H1 (cell line): Measurements from ENCODE around the gene KCNE4. TPM values are rescaled to one million over a fixed set of nuclear protein-coding genes. Genes with fewer than 3 reads are reported as not detected.

Source experiments
- CTCF ChIA-PET: fragments of 300-600 bp; sonication (Branson Sonifier 250); formaldehyde crosslinking; loops from one replicate; lab custom pipeline; 2021; ENCODE audit not compliant: partially characterized antibody; lab: Charles Lee
- POLR2A ChIA-PET: fragments of 300-600 bp; sonication (Branson Sonifier 250); formaldehyde crosslinking; loops from one replicate; lab custom pipeline; 2021; ENCODE audit warnings: inconsistent platforms; ENCODE audit not compliant: partially characterized antibody; lab: Charles Lee
- DNase-seq, 2 experiments: peaks; one replicate each; pipeline versions ENCODE4 v3.0.0 to v3.0.0-alpha.2; 2010 to 2022; ENCODE audit warnings: low spot score in 2 of 2, low read depth in 1 of 2, mixed read lengths in 1 of 2
- FAIRE-seq: peaks from 2 replicates; lab custom pipeline; 2011; peaks lifted over from hg19 to GRCh38; lab: Jason Lieb, UNC
- H2AFZ ChIP-seq: 2 replicates; pipeline ENCODE4 v1.8.1; 2012; ENCODE audit warnings: low read length, inconsistent platforms
- H2AK5ac ChIP-seq: 2 replicates; pipeline ENCODE4 v1.6.1; 2013; ENCODE audit warnings: low read depth, low read length
- H2BK120ac ChIP-seq: replicated peaks from 2 replicates; pipeline ENCODE3; 2013; ENCODE audit warnings: low read depth, low read length, inconsistent platforms
- H2BK12ac ChIP-seq: 2 replicates; pipeline ENCODE4 v1.6.1; 2013; ENCODE audit warnings: low read depth, low read length
- H2BK15ac ChIP-seq: 2 replicates; pipeline ENCODE4 v1.6.1; 2013; ENCODE audit warnings: low read length
- H2BK20ac ChIP-seq: 2 replicates; pipeline ENCODE4 v1.6.1; 2013; ENCODE audit warnings: low read length
- H2BK5ac ChIP-seq: 2 replicates; pipeline ENCODE4 v1.6.1; 2013; ENCODE audit warnings: low read depth, low read length
- H3K14ac ChIP-seq: 2 replicates; pipeline ENCODE4 v1.6.1; 2013; ENCODE audit warnings: inconsistent platforms; ENCODE audit not compliant: insufficient read length
- H3K18ac ChIP-seq: 2 replicates; pipeline ENCODE4 v1.6.1; 2013; ENCODE audit warnings: low read length; ENCODE audit errors: extremely low read depth
- H3K23ac ChIP-seq: 2 replicates; pipeline ENCODE4 v1.6.1; 2013; ENCODE audit warnings: inconsistent platforms; ENCODE audit not compliant: insufficient read length
- H3K23me2 ChIP-seq: 2 replicates; pipeline ENCODE4 v1.6.1; 2013; ENCODE audit warnings: low read depth, low read length
- H3K27ac ChIP-seq: 2 replicates; pipeline ENCODE4 v1.6.1; 2011; ENCODE audit warnings: low read depth, low read length, inconsistent platforms
- H3K27me3 ChIP-seq, 4 experiments: replicated peaks in 1 of 4; 1 replicate in 1 of 4; 2 replicates in 3 of 4; pipeline versions ENCODE4 v1.6.1 to v1.8.1; 2011 to 2013; ENCODE audit warnings: low read length in 3 of 4, mild to moderate bottlenecking in 3 of 4, inconsistent platforms in 2 of 4, mixed read lengths in 2 of 4, moderate library complexity in 1 of 4; ENCODE audit not compliant: control insufficient read depth in 3 of 4, insufficient read depth in 3 of 4; ENCODE audit errors: extremely low read depth in 1 of 4
- H3K36me3 ChIP-seq, 4 experiments: 2 replicates each; pipeline versions ENCODE4 v1.6.1 to v1.8.1; 2011 to 2013; ENCODE audit warnings: mild to moderate bottlenecking in 4 of 4, low read length in 3 of 4, moderate library complexity in 2 of 4, control low read depth in 1 of 4, inconsistent platforms in 1 of 4; ENCODE audit not compliant: insufficient read depth in 4 of 4, control insufficient read depth in 2 of 4
- H3K4ac ChIP-seq: replicated peaks from 2 replicates; pipeline ENCODE3; 2013; ENCODE audit warnings: low read length, low read depth, mixed read lengths, inconsistent platforms; ENCODE audit not compliant: insufficient read length
- H3K4me1 ChIP-seq, 4 experiments: replicated peaks in 1 of 4; 1 replicate in 1 of 4; 2 replicates in 3 of 4; pipeline versions ENCODE4 v1.6.1 to v1.8.1; 2011 to 2013; ENCODE audit warnings: low read length in 3 of 4, inconsistent platforms in 2 of 4, mixed read lengths in 1 of 4; ENCODE audit not compliant: insufficient read depth in 4 of 4, control insufficient read depth in 3 of 4
- H3K4me2 ChIP-seq, 2 experiments: 2 replicates each; pipeline versions ENCODE4 v1.6.1 to v1.8.1; 2011 to 2013; ENCODE audit warnings: low read depth in 2 of 2, low read length in 2 of 2, control low read depth in 1 of 2, inconsistent platforms in 1 of 2, mild to moderate bottlenecking in 1 of 2; ENCODE audit not compliant: insufficient read depth in 1 of 2
- H3K4me3 ChIP-seq, 4 experiments: fragments of 200-600, 300-600 bp in 1 of 4; sonication (generic), shearing (Covaris generic), sonication (Bioruptor Twin) in 1 of 4; 2 replicates each; pipeline versions ENCODE4 v1.5.1 to v1.8.1; 2011 to 2016; ENCODE audit warnings: low read length in 4 of 4, low read depth in 3 of 4, control low read depth in 2 of 4, inconsistent platforms in 2 of 4, mild to moderate bottlenecking in 2 of 4, mixed read lengths in 1 of 4, moderate library complexity in 1 of 4; ENCODE audit not compliant: insufficient read depth in 2 of 4; ENCODE audit errors: extremely low read depth in 1 of 4
- H3K56ac ChIP-seq: replicated peaks from 2 replicates; pipeline ENCODE3; 2013; ENCODE audit warnings: low read depth, mild to moderate bottlenecking, mixed read lengths, low read length, inconsistent platforms; ENCODE audit not compliant: insufficient read length
- H3K79me1 ChIP-seq: 2 replicates; pipeline ENCODE4 v1.6.1; 2013; ENCODE audit warnings: low read depth, low read length, control low read depth
- H3K79me2 ChIP-seq, 2 experiments: 2 replicates each; pipeline versions ENCODE4 v1.6.1 to v1.8.1; 2012 to 2013; ENCODE audit warnings: low read length in 2 of 2, mild to moderate bottlenecking in 2 of 2, inconsistent platforms in 1 of 2; ENCODE audit not compliant: insufficient read depth in 2 of 2, control insufficient read depth in 1 of 2
- H3K9ac ChIP-seq, 4 experiments: replicated peaks in 1 of 4; 1 replicate in 1 of 4; 2 replicates in 3 of 4; pipeline versions ENCODE4 v1.6.1 to v1.8.1; 2011 to 2013; ENCODE audit warnings: low read depth in 3 of 4, low read length in 3 of 4, control low read depth in 2 of 4, mild to moderate bottlenecking in 2 of 4, moderate library complexity in 2 of 4, inconsistent platforms in 1 of 4; ENCODE audit errors: extremely low read depth in 1 of 4
- H3K9me3 ChIP-seq, 2 experiments: 2 replicates each; pipeline versions ENCODE4 v1.6.1 to v1.8.1; 2012 to 2013; ENCODE audit warnings: mild to moderate bottlenecking in 2 of 2, moderate library complexity in 2 of 2, control low read depth in 1 of 2, inconsistent platforms in 1 of 2, low read depth in 1 of 2, low read length in 1 of 2, mixed read lengths in 1 of 2; ENCODE audit not compliant: insufficient read depth in 2 of 2
- H4K20me1 ChIP-seq, 2 experiments: replicated peaks in 1 of 2; 2 replicates each; pipeline versions ENCODE3 to v1.8.1; 2011 to 2013; ENCODE audit warnings: inconsistent platforms in 2 of 2, low read length in 2 of 2, mild to moderate bottlenecking in 1 of 2; ENCODE audit not compliant: insufficient read depth in 2 of 2, control insufficient read depth in 1 of 2
- H4K5ac ChIP-seq: 2 replicates; pipeline ENCODE4 v1.6.1; 2013; ENCODE audit warnings: low read length, low read depth, mixed read lengths, inconsistent platforms; ENCODE audit not compliant: insufficient read length
- H4K8ac ChIP-seq: 2 replicates; pipeline ENCODE4 v1.8.0; 2013; ENCODE audit warnings: mild to moderate bottlenecking, moderate library complexity, low read length, inconsistent platforms; ENCODE audit not compliant: insufficient read depth; ENCODE audit errors: extremely low read depth
- H4K91ac ChIP-seq: replicated peaks from 2 replicates; pipeline ENCODE3; 2013; ENCODE audit warnings: low read length, mixed read lengths, inconsistent platforms; ENCODE audit not compliant: insufficient read length
- ASH2L ChIP-seq: fragments of 200-600, 300-600 bp; sonication (generic); IDR thresholded peaks from one replicate; pipeline ENCODE4 v1.7.1; 2017; ENCODE audit warnings: low read length
- BCL11A ChIP-seq, 2 experiments: IDR thresholded peaks; one replicate each; pipeline ENCODE4 v1.6.1; 2011; ENCODE audit warnings: low read depth in 2 of 2, low read length in 2 of 2, mild to moderate bottlenecking in 2 of 2
- CBX5 ChIP-seq: fragments of 300-800, 300-1000 bp; sonication (generic); IDR thresholded peaks from 2 replicates; pipeline ENCODE4 v1.7.1; 2016; ENCODE audit warnings: antibody characterized with exemption, low read length, low read depth
- E2F6 ChIP-seq: IDR thresholded peaks from 2 replicates; pipeline ENCODE4 v1.6.1; 2012; ENCODE audit warnings: inconsistent platforms
- MAFK ChIP-seq: IDR thresholded peaks from 2 replicates; pipeline ENCODE4 v1.6.1; 2012; ENCODE audit warnings: low read depth, mild to moderate bottlenecking, improper control_type of control experiment, low read length
- NRF1 ChIP-seq: IDR thresholded peaks from 2 replicates; pipeline ENCODE4 v1.6.1; 2011; ENCODE audit warnings: mild to moderate bottlenecking, low read depth, low read length, improper control_type of control experiment
- POLR2A ChIP-seq, 2 experiments: IDR thresholded peaks; 1 replicate in 1 of 2; 2 replicates in 1 of 2; pipeline ENCODE4 v1.6.1; 2011; ENCODE audit warnings: low read depth in 2 of 2, low read length in 2 of 2, mild to moderate bottlenecking in 2 of 2; ENCODE audit errors: control extremely low read depth in 1 of 2
- POLR2AphosphoS5 ChIP-seq: IDR thresholded peaks from 2 replicates; pipeline ENCODE4 v1.6.1; 2011; ENCODE audit warnings: low read depth, low read length
- RFX5 ChIP-seq: IDR thresholded peaks from 2 replicates; pipeline ENCODE4 v1.6.1; 2011; ENCODE audit warnings: low read depth, low read length, improper control_type of control experiment, borderline replicate concordance
- SAP30 ChIP-seq: fragments of 300-600 bp; sonication (generic); IDR thresholded peaks from 2 replicates; pipeline ENCODE4 v1.7.1; 2012; ENCODE audit warnings: low read length, moderate library complexity, mild to moderate bottlenecking, inconsistent platforms; ENCODE audit not compliant: insufficient read depth, insufficient replicate concordance
- WGBS, 2 experiments: shearing (Covaris generic) in 1 of 2; methylation state at CpG; one replicate each; pipeline versions ENCODE4 v1.1.6 to v1.1.7; 2013 to 2015; ENCODE audit warnings: low lambda C conversion rate in 2 of 2, mixed read lengths in 2 of 2, inconsistent platforms in 1 of 2, low coverage in 1 of 2, missing lambda C conversion rate in 1 of 2; ENCODE audit not compliant: insufficient replicate concordance in 2 of 2, insufficient coverage in 1 of 2, insufficient read length in 1 of 2; ENCODE audit errors: extremely low coverage in 1 of 2, missing lambda C conversion rate in 1 of 2; 5-methylcytosine and 5-hydroxymethylcytosine counted together
- polyA plus RNA-seq, 7 experiments: library from polyadenylated mRNA; depleted of rRNA in 3 of 7; stranded (reverse) in 5 of 7; unstranded in 2 of 7; fragments of >200 nt in 5 of 7; fragments of 200-250 nt in 2 of 7; gene quantifications; 1 replicate in 5 of 7; 2 replicates in 1 of 7; 4 replicates in 1 of 7; pipeline versions ENCODE4 v1.2.1 to v1.2.3, GENCODE V29; 2011 to 2013; ENCODE audit warnings: missing spikeins in 2 of 7, mixed read lengths in 2 of 7
- total RNA-seq: library from RNA; stranded (reverse); fragmentation: NEBNext Ultra II Directional; extraction: Animal tissue kit (Norgen Biotek cat#: 25700); gene quantifications from 2 replicates; pipeline ENCODE4 v1.2.1, GENCODE V29; 2021
- TF ChIP-seq, protein P1 (sequence below): IDR thresholded peaks from 2 replicates; pipeline ENCODE4 v1.6.1; 2011; ENCODE audit warnings: low read length, improper control_type of control experiment

The KCNE4 gene
- total and polyA plus RNA-seq, 2 of the 8 experiments (the other 6 are each of a cell fraction or from before 2014, with no cell fraction given): 0.08 to 0.09 TPM

DNA sequence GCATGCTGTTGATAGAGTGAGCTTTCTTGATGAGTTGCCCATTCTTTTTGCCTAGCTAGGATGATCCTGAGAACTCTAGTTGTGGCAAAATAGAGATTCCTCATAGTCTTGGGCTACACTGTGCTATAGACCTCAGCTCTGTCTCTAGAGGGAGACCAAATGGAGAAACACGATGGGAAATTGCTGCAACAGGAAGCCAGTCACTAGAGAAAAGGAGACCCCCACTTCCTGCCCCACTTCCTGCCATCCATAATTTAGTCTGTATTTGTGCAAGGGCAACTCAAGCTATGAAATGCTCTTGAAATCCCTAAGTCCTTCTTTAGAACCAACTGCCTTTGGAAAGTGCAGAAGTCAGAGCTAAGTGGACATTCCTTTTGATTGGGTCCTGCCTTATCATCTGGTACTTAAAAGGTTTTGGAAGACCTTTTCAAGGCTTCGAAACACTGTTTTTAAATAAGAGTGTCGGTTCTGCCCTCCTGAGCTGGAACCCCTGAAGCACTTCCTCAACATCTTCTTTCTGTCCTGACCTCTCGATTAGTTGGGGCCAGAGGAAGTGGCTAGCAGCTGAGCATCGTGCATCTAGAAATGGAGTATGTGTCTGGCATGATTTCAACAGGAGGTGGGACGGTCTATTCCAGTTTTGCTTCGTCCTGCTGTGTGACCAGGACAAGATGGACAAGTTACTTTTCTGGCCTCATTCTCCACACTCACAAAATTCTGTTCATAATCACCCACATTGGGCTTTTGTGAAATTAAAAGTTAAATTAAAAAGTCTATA, 8.6 kb upstream of the KCNE4 start:
- DNase-seq: no peak
- Histone ChIP-seq H3K18ac (no peak overlapping the region), H3K9me3 (0 out of 4 replicates have a peak, but pooled peaks cover 0 to 3% of the 10 kb centered on the region in 2 experiments), H2AK5ac (0 out of 2 replicates have a peak overlapping the region, but pooled peaks have one; percentile 41), H2AFZ (no peak overlapping the region; the same call in 1 of the 2 replicates), H3K27me3 (no peaks in the 10 kb centered on the region), H4K91ac (no peak overlapping the region), H4K20me1 (no peaks in the 10 kb centered on the region), H2BK15ac (peak overlapping the region; percentile 77), H3K79me2 (no peaks in the 10 kb centered on the region), H2BK12ac (0 out of 2 replicates have a peak overlapping the region, but pooled peaks have one; percentile 2), H2BK20ac (0 out of 2 replicates have a peak overlapping the region, but pooled peaks have one; percentile 8), H3K4me3 (no peak overlapping the region), H3K4ac (no peak overlapping the region), H3K9ac (no peak overlapping the region), H4K8ac (no peak overlapping the region), H4K5ac (no peak overlapping the region), H3K79me1 (no peaks in the 10 kb centered on the region), H3K14ac (no peak overlapping the region), H3K23ac (no peak overlapping the region), H3K27ac (no peak overlapping the region), H3K4me2 (no peak overlapping the region), H3K23me2 (no peaks in the 10 kb centered on the region), H3K4me1 (peaks cover 0 to 6% (median 1%) of the 10 kb centered on the region in 4 experiments; a peak in 3 of 7 replicates), H3K56ac (no peak overlapping the region), H2BK5ac (no peak overlapping the region; the same call in 1 of the 2 replicates), H2BK120ac (no peak overlapping the region), H3K36me3 (no peaks in the 10 kb centered on the region)
- FAIRE-seq: no peak
- 87% methylated on average over 7 of the region's 7 CpGs; no CpG with 5 or more reads in 1 of the 2 experiments for WGBS, 2 experiments
- ChIA-PET POLR2A (no interaction called here), CTCF (interaction anchor here (0.9 kb wide), 1 partner anchor 59 kb away, joined by 3 read pairs; no protein-coding TSS in a partner anchor)
- TF ChIP-seq POLR2AphosphoS5 (no peak), ASH2L (no peak), POLR2A (IDR thresholded peaks at IDR 0.05; ENCODE audit: control extremely low read depth in 1 of 2, low read depth in 2 of 2, low read length in 2 of 2) (no peak), BCL11A (IDR thresholded peaks at IDR 0.05; ENCODE audit: low read depth in 2 of 2, low read length in 2 of 2) (no peak), SAP30 (no peak), NRF1 (no peak), RFX5 (no peak), E2F6 (no peak), MAFK (no peak), CBX5 (no peak)
- TF ChIP-seq, protein P1, sequence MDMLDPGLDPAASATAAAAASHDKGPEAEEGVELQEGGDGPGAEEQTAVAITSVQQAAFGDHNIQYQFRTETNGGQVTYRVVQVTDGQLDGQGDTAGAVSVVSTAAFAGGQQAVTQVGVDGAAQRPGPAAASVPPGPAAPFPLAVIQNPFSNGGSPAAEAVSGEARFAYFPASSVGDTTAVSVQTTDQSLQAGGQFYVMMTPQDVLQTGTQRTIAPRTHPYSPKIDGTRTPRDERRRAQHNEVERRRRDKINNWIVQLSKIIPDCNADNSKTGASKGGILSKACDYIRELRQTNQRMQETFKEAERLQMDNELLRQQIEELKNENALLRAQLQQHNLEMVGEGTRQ: no peak
